HFFc6 (cell line): ENCODE measurements around the gene CACNA2D2. TPM values are rescaled to one million over a fixed set of nuclear protein-coding genes. Genes with fewer than 3 reads are reported as not detected.

Experiments
- DNase-seq: peaks from one replicate; pipeline ENCODE4 v3.0.0-alpha.2; 2018
- H3K27ac Mint-ChIP-seq: 2 replicates; pipeline ENCODE4 v1.8.0; 2020; ENCODE audit warnings: mild to moderate bottlenecking, mixed read lengths
- H3K27me3 Mint-ChIP-seq: 2 replicates; pipeline ENCODE4 v1.8.0; 2021; ENCODE audit warnings: mild to moderate bottlenecking, moderate library complexity, mixed read lengths; ENCODE audit not compliant: insufficient read depth
- H3K36me3 Mint-ChIP-seq: 2 replicates; pipeline ENCODE4 v1.8.0; 2021; ENCODE audit warnings: low read depth, mixed read lengths
- H3K4me1 Mint-ChIP-seq: 2 replicates; pipeline ENCODE4 v1.8.0; 2020; ENCODE audit warnings: low read depth, mixed read lengths
- H3K4me3 Mint-ChIP-seq: 2 replicates; pipeline ENCODE4 v1.8.0; 2020; ENCODE audit warnings: mild to moderate bottlenecking, moderate library complexity, mixed read lengths
- H3K9me3 Mint-ChIP-seq: 2 replicates; pipeline ENCODE4 v1.8.0; 2020; ENCODE audit warnings: mild to moderate bottlenecking, mixed read lengths
- CTCF ChIP-seq: fragments of 200-600 bp; sonication (generic); IDR thresholded peaks from 2 replicates; pipeline ENCODE4 v1.5.0; 2021; ENCODE audit warnings: antibody characterized with exemption, mild to moderate bottlenecking
- total RNA-seq, 6 experiments: library from RNA; stranded (reverse); fragmentation: NEBNext Ultra II Directional; extraction: Animal tissue kit (Norgen Biotek cat#: 25700); gene quantifications; 2 replicates in 1 of 6; 3 replicates in 5 of 6; pipeline ENCODE4 v1.2.3, GENCODE V29; 2021

Gene CACNA2D2
- total RNA-seq, 6 experiments from 2014 or later: 0.09 TPM; not detected in 5

DNA sequence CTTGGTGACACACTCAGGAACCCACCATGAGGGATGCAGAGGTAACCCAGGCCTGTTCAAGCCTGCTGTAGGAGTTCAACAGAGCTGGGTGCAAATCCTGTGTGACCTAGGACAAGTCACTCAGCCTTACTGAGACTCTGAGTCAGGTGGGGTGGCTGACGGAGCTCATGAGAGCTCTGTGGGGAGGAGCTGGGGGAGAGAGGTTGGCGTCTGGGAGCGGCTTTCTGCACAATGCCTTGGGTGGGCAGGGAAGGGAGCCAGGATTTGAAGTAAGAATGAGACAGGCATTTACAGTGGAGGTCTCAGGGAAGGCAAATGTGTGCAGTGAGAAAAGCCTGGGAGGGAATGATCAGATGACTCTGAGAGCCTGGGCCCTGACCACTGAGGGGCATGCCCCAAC lies 45.8 kb upstream of the CACNA2D2 start:
- DNase-seq: no peak
- H3K4me1 Mint-ChIP-seq: peaks cover 6% of the 10 kb centered on the region; the same call in 1 of the 2 replicates
- H3K4me3 Mint-ChIP-seq: no peak overlapping the region
- no peak overlapping the region for H3K27ac Mint-ChIP-seq
- no peak for TF ChIP-seq CTCF
- peaks cover 23% of the 10 kb centered on the region for H3K27me3 Mint-ChIP-seq
- no peaks in the 10 kb centered on the region for H3K36me3 Mint-ChIP-seq
- H3K9me3 Mint-ChIP-seq: no peaks in the 10 kb centered on the region

GRCh38 chr3:50545781-50546180 lies 42.3 kb upstream of the CACNA2D2 start:
- Mint-ChIP-seq H3K27me3 (peaks cover 8% of the 10 kb centered on the region; the same call in 1 of the 2 replicates), H3K4me3 (no peak overlapping the region), H3K27ac (no peak overlapping the region), H3K36me3 (no peaks in the 10 kb centered on the region), H3K9me3 (no peaks in the 10 kb centered on the region), H3K4me1 (no peaks in the 10 kb centered on the region; the same call in 1 of the 2 replicates)
- no peak for TF ChIP-seq CTCF
- DNase-seq: no peak

GRCh38 chr3:50542177-50543034 lies 39.0 kb upstream of the CACNA2D2 start:
- no peak overlapping the region for H3K27ac Mint-ChIP-seq
- DNase-seq: peak; percentile 41
- H3K9me3 Mint-ChIP-seq: no peaks in the 10 kb centered on the region
- no peaks in the 10 kb centered on the region for H3K4me1 Mint-ChIP-seq
- TF ChIP-seq CTCF: peak; percentile 96
- H3K36me3 Mint-ChIP-seq: no peaks in the 10 kb centered on the region
- H3K27me3 Mint-ChIP-seq: peaks cover 15% of the 10 kb centered on the region
- H3K4me3 Mint-ChIP-seq: no peak overlapping the region

DNA sequence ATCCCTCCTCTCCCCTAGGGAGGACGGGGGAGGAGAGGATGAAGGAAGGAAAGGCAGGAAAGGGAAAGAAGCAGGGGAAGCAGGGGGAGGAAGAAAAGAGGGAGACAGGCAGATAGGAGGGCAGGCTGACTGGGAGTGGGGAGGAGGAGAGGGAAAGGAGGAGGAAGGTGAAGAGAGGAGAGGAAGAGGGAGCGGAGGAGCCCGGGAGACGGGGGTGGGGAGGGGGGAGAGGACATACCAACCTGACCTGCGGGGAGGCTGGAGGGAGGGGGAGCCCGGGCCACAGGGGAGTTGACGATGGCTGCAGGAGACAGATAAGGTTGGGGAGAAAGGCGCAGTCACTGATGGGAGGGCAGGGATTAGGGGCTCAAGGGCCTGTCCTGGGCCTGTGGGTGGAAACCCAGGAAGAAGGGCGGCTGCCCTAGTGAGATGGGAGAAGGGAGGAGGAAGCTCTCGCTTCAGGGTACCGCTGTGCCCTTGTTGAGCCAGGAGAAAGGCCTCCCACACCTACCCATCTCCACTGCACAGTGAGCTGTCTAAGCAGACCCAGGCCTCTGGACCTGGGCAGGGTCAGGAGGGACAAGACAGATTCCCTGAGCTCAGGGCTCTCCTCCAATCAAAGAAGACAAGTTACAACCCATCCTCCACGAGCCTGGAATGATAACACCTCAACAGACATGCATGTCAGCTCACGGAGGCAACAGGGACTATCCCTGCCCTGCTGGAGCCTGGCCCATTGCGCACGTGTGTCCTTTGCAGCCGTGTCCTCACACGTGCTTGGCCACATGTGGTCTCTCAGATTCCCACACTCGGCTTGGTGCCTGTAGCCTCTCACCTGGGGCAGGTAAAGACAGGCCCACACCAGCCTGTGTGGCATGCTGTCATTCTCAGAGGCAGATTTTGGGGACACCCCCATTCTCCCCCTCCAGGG lies 36.2 kb upstream of the CACNA2D2 start:
- H3K4me3 Mint-ChIP-seq: no peak overlapping the region
- H3K27ac Mint-ChIP-seq: no peak overlapping the region
- DNase-seq: no peak
- peaks cover 18% of the 10 kb centered on the region for H3K27me3 Mint-ChIP-seq
- peaks cover 5% of the 10 kb centered on the region; the same call in 1 of the 2 replicates for H3K4me1 Mint-ChIP-seq
- no peaks in the 10 kb centered on the region for H3K9me3 Mint-ChIP-seq
- no peak for TF ChIP-seq CTCF
- no peaks in the 10 kb centered on the region for H3K36me3 Mint-ChIP-seq

GRCh38 chr3:50537421-50538129 lies 34.1 kb upstream of the CACNA2D2 start:
- no peak overlapping the region for H3K27ac Mint-ChIP-seq
- no peak for DNase-seq
- no peaks in the 10 kb centered on the region for H3K36me3 Mint-ChIP-seq
- H3K4me1 Mint-ChIP-seq: peaks cover 9% of the 10 kb centered on the region; the same call in 1 of the 2 replicates
- peaks cover 25% of the 10 kb centered on the region for H3K27me3 Mint-ChIP-seq
- H3K9me3 Mint-ChIP-seq: no peaks in the 10 kb centered on the region
- H3K4me3 Mint-ChIP-seq: no peak overlapping the region
- TF ChIP-seq CTCF: no peak
